ENCODE results near the gene KLK4.

KLK4 gene

GRCh38 chr19:50891253-50891625 lies 20.0 kb downstream of the KLK4 start:
- H3K4me2 ChIP-seq (ENCODE audit: low read length): peak overlapping the region; percentile 39
- TF ChIP-seq CTCF (IDR thresholded peaks at IDR 0.05; ENCODE audit: low read depth, low read length) (no peak), EZH2phosphoT487 (IDR thresholded peaks at IDR 0.05; ENCODE audit: low read depth) (no peak)
- peaks cover 25% of the 10 kb centered on the region for H3K27me3 ChIP-seq (ENCODE audit: low read depth, low read length)

GRCh38 chr19:50890422-50891252 lies 20.6 kb downstream of the KLK4 start:
- no peak overlapping the region for H2AFZ ChIP-seq (ENCODE audit: low read depth, low read length)

More at GRCh38 chr19:50891253-50891625, 20.0 kb downstream of the KLK4 start:
- Histone ChIP-seq H3K27ac (ENCODE audit: low read length) (no peak overlapping the region), H3K36me3 (replicated peaks; ENCODE audit: low read depth, low read length) (no peaks in the 10 kb centered on the region), H3K79me2 (ENCODE audit: low read length) (no peaks in the 10 kb centered on the region), H3K4me3 (ENCODE audit: low read length) (no peak overlapping the region), H3K9ac (ENCODE audit: low read length) (no peak overlapping the region), H3K9me3 (ENCODE audit: insufficient read depth, low read length) (peaks cover 6% of the 10 kb centered on the region; the same call in 1 of the 2 replicates), H3K4me1 (ENCODE audit: low read length) (peaks cover 20% of the 10 kb centered on the region), H4K20me1 (ENCODE audit: insufficient read depth, low read length) (no peaks in the 10 kb centered on the region), H2AFZ (ENCODE audit: low read depth, low read length) (no peak overlapping the region)

GRCh38 chr19:50889638-50890037 lies 21.6 kb downstream of the KLK4 start:
- peaks cover 17% of the 10 kb centered on the region for H3K4me1 ChIP-seq (ENCODE audit: low read length)
- no peak overlapping the region for H2AFZ ChIP-seq (ENCODE audit: low read depth, low read length)
- TF ChIP-seq CTCF (IDR thresholded peaks at IDR 0.05; ENCODE audit: low read depth, low read length) (no peak), EZH2phosphoT487 (IDR thresholded peaks at IDR 0.05; ENCODE audit: low read depth) (no peak)
- peaks cover 39% of the 10 kb centered on the region for H3K27me3 ChIP-seq (ENCODE audit: low read depth, low read length)
- no peaks in the 10 kb centered on the region for H4K20me1 ChIP-seq (ENCODE audit: insufficient read depth, low read length)
- H3K9ac ChIP-seq (ENCODE audit: low read length): no peak overlapping the region
- H3K4me2 ChIP-seq (ENCODE audit: low read length): no peak overlapping the region
- no peaks in the 10 kb centered on the region for H3K79me2 ChIP-seq (ENCODE audit: low read length)
- H3K4me3 ChIP-seq (ENCODE audit: low read length): no peak overlapping the region
- no peaks in the 10 kb centered on the region for H3K36me3 ChIP-seq (replicated peaks; ENCODE audit: low read depth, low read length)
- peaks cover 1% of the 10 kb centered on the region; the same call in 1 of the 2 replicates for H3K9me3 ChIP-seq (ENCODE audit: insufficient read depth, low read length)
- no peak overlapping the region for H3K27ac ChIP-seq (ENCODE audit: low read length)

More at GRCh38 chr19:50890422-50891252, 20.6 kb downstream of the KLK4 start:
- Histone ChIP-seq H3K4me1 (ENCODE audit: low read length) (peaks cover 17% of the 10 kb centered on the region), H4K20me1 (ENCODE audit: insufficient read depth, low read length) (no peaks in the 10 kb centered on the region), H3K4me3 (ENCODE audit: low read length) (no peak overlapping the region), H3K79me2 (ENCODE audit: low read length) (no peaks in the 10 kb centered on the region), H3K4me2 (ENCODE audit: low read length) (peak overlapping the region; percentile 39), H3K27me3 (ENCODE audit: low read depth, low read length) (peaks cover 29% of the 10 kb centered on the region), H3K27ac (ENCODE audit: low read length) (no peak overlapping the region), H3K9me3 (ENCODE audit: insufficient read depth, low read length) (peaks cover 6% of the 10 kb centered on the region; the same call in 1 of the 2 replicates), H3K36me3 (replicated peaks; ENCODE audit: low read depth, low read length) (no peaks in the 10 kb centered on the region), H3K9ac (ENCODE audit: low read length) (no peak overlapping the region)
- TF ChIP-seq EZH2phosphoT487 (IDR thresholded peaks at IDR 0.05; ENCODE audit: low read depth): no peak
- TF ChIP-seq CTCF (IDR thresholded peaks at IDR 0.05; ENCODE audit: low read depth, low read length): no peak

GRCh38 chr19:50882188-50882587 lies 29.0 kb downstream of the KLK4 start:
- peaks cover 63% of the 10 kb centered on the region for H3K27me3 ChIP-seq (ENCODE audit: low read depth, low read length)
- no peak overlapping the region for H2AFZ ChIP-seq (ENCODE audit: low read depth, low read length)
- no peak overlapping the region for H3K4me3 ChIP-seq (ENCODE audit: low read length)
- H3K9ac ChIP-seq (ENCODE audit: low read length): no peak overlapping the region
- H3K4me2 ChIP-seq (ENCODE audit: low read length): no peak overlapping the region
- H3K27ac ChIP-seq (ENCODE audit: low read length): no peak overlapping the region
- no peaks in the 10 kb centered on the region for H4K20me1 ChIP-seq (ENCODE audit: insufficient read depth, low read length)
- TF ChIP-seq CTCF (IDR thresholded peaks at IDR 0.05; ENCODE audit: low read depth, low read length): peak; percentile 49
- no peak for TF ChIP-seq EZH2phosphoT487 (IDR thresholded peaks at IDR 0.05; ENCODE audit: low read depth)
- no peaks in the 10 kb centered on the region for H3K4me1 ChIP-seq (ENCODE audit: low read length)
- no peaks in the 10 kb centered on the region for H3K9me3 ChIP-seq (ENCODE audit: insufficient read depth, low read length)
- no peaks in the 10 kb centered on the region for H3K79me2 ChIP-seq (ENCODE audit: low read length)
- H3K36me3 ChIP-seq (replicated peaks; ENCODE audit: low read depth, low read length): no peaks in the 10 kb centered on the region
